Frontal cortex (tissue), 4 donors: ENCODE data around the gene COX7A2. TPM values are rescaled to one million over a fixed set of nuclear protein-coding genes. Genes with fewer than 3 reads are reported as not detected.

Source experiments
- DNase-seq, 2 donors: peaks; one replicate each; pipeline ENCODE4 v3.0.0; 2012; ENCODE audit warnings: low spot score in 2 of 2
- FAIRE-seq: peaks from 2 replicates; lab custom pipeline; 2012; peaks lifted over from hg19 to GRCh38; lab: Jason Lieb, UNC
- total RNA-seq: library from RNA; depleted of rRNA; stranded (reverse); fragments of >200 nt; gene quantifications from one replicate; pipeline ENCODE4 v1.2.3, GENCODE V29; 2014
- donor health status: control.
- donor health status: control.
- donor health status: control.

Gene COX7A2, protein sequence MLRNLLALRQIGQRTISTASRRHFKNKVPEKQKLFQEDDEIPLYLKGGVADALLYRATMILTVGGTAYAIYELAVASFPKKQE
- 247 TPM for total RNA-seq

DNA sequence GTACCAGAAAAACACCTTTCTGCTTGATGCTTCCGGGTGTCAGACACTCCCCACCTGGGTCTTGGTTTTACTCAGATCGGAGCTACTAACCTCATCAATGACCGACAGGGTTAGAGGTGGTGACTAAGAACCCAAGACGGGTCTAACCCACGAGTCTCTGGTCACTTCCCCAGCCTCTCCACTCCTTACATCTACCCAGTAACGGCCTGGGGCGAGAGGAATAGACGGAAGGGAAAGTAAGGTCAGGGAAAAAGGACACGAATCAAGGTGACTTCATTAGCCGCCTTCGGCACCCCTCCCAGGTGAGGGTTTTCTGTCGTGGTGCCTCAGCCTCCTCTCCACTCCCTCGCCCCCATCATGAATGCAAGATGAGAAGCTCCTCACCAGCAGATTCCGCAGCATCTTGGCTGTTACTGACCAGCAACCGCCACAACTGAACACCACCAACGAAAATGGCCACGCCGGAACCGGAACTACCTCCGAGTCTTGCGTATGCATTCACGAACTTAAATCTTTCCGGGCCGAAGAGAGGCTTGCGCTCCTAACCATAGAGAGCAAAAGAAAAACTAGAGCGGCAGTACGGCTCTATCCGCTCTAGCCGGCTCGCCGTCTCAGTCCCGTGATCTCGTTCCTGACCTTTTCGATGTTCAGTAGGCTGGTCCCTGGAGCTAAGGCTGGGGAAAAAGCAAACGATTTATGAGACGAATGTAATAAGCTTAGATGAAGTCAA, at the start of gene COX7A2:
Gene COX7A2, minus strand, starts transcription at position 469 of the 730 bp plus-strand sequence. Its CDS starts 67 bp downstream, at position 402.
- FAIRE-seq (peak; percentile 42), DNase-seq (peak; percentile 49 to 72)

DNA sequence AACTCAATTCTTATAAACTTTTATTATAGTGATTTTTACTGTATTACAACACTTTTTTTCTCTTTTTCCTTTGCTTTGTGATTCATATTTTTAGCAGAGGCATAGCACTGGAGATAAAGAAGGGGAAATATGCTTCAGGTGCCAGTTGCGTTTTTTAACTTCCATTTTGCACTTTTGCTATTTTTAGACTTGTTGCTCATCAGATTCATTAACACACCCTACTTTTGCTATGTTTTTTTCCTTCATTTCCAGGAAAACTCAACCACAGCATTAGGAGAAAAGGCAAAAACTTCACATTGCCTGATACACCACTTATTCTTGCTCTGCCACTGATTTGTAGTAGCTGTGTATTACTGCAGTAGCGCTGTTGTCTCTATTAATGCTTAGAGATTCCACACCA, 49.0 kb upstream of the COX7A2 start:
- no peak for FAIRE-seq

DNA sequence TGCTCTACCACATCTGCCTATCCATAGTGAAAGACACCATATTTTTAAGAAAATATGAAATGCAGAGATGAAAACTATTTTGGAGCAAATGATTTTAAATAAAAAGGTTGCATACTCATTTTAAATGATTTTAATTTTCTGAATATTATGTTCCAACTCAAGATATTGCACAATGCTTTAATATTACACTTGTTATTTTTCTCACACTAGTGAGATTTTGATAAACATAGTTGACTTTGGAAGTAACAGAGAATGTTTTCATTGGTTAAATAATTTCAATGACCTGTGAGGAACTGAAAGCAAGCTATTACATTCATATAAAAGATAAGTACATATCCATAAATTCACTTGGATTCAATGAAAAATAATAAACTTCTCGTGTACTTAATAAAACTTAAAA, 48.1 kb upstream of the COX7A2 start:
- no peak for DNase-seq
- FAIRE-seq, result no peak

More for the DNA sequence above, 49.0 kb upstream of the COX7A2 start:
- DNase-seq, result no peak

DNA sequence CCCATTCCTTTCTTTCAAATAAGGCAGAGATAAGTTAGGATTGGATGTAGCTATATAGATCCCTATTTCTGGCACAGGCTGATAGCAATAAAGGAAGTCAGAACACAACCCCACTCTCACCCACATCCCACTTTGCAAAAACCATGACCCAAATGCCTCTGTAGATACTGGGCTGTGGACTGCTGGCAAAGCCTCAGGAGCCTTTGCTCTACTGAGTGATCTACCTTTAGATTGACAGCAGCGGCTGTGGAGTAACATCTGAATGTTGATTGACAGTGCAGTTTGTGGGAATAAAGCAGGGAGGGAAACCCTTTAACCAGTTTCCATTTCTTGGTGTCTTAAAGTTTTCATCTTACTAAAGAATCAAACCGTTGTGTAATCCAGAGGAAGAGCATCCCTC, 47.7 kb upstream of the COX7A2 start:
- DNase-seq, result no peak
- FAIRE-seq, result no peak

DNA sequence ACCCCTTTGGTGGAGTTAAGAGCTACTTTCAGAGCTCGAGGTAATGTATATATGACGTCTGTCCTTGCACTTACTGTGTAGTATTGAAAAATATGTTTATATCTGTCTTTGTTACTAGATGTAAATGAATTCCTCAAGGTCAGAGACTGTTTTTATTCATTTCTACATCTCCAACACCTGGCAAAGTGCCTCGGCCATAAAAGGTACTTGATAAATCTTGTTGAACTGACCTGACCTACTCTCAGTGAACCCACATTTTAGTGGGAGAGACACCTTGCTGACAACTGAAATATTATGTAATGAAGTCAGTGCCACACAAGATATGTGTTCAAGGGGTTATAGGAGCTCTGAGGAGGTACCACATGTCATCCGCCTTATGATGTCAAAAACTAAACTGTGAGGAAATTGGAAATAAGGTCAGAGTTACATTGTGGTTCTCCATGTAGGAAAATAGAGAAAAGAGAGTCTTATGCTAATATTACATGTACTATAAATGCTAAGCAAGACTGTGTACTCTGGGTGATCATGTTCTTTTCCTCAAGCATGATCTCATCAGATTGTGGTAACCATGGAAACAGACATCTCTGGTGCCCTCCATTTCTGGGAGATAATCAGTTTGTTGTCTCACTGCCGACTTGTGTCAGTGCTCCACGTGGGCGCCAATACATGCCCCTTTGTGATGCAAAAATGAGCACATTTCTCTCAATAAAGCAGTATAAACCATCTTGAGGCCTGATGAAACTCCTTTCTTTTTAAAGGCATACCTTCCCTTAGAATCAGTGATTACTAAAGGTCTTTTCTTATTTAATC, 46.7 kb upstream of the COX7A2 start:
- DNase-seq (peak; percentile 38 to 57), FAIRE-seq (peak; percentile 43)

DNA sequence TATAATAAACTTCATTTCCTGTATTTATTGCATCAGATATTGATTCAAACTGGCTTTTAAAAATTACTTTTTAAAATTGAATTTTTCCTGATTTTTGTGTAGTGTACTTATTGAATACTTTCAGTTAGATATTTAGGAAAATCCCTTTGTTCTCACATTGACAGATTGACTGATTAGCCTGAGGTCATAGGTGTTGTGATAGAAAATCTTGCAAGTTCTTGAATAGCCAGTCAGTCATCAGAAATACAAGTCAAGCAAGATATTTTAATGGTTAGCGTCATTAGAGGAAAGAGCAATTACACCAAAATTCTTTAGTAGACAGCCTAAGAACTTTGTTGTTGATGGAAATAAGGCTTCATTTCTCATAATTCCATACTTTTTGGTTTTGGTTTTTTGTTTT, 44.4 kb upstream of the COX7A2 start:
- FAIRE-seq, result no peak

DNA sequence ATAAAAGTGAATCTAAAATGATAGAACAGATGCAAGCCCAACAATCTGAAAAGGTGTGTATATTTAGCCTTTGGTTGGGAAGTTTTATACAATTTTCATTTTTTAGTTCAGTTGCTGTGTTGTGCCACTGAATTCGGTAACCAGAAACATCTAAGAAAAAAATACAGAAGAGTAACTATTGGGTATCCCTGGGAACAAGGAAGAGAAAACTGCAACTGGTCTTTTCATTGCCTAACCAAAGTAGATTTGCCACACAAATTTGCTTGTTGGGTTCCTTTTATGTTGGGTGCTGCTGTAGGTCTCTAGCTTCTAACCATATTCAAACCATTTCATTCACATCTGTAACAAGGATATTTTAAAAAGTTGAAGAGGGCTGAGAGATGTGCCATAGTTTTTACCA, 43.8 kb upstream of the COX7A2 start:
- no peak for DNase-seq
- FAIRE-seq, result no peak

More for the DNA sequence above, 44.4 kb upstream of the COX7A2 start:
- no peak for DNase-seq

DNA sequence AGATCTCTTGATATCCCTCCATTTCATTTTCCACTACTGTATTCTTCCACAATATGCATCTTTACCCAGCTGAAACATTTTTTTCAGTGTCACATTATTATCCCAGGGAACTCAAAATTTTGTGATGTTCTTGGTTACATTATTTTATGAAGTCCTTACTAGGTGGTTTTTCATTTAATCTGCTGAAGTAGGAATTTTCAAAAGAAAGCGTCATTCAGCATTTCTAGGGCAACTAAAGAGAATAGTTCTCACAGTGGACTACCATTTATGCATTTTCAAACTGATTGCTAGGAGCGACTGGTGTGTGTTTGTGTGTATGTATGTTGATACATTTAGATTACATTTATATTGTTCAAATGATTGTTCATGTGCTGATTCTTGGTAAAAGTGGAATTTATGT, 43.4 kb upstream of the COX7A2 start:
- FAIRE-seq, result no peak
- no peak for DNase-seq

DNA sequence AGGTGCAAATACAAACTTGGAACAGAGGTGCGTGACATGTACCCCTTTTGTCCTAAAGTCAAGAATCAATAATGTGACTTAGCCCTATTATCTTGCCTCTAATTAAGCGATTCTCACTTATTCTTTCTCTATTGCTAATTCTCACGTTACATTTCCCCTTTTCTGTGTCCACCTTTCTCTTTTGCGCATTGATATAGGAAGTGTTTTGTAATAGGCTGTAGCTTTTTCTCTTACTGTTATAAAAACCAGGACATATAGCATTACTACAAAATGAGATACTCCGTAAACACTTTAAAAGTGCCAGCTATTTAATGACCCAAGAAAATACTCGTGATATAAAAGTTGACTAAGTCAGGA, 41.7 kb upstream of the COX7A2 start:
- no peak for FAIRE-seq
- no peak for DNase-seq

DNA sequence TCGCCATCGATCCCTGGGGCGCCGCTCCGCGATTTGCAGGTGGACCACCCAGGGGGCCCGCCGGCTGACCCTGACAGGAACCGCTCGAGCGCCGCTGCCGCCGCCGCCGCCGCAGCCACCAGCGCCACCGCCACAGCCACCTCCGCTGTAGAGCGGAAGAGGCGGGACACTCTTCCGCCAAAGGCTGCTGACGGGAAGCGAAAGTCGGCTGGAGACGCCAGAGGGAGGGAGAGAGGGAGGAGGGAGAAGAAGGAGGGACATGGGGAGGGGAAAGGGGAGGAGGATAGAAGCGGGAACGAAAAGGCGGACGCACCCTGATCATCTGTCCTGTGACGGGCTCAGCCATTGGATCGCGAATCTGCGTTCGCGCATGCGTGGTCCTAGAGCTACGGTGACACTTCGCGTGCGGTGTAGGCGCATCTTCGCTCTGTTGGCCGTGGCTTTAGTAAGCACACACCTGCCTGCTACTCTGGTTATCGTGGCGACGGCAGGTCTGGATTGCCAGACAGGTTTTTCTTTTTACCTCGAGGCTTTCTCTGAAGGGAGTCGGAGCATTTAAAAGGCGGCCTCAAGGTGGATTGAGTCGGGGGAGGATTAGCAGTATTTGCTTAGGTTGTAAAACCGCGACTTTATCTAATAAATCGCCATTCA, 41.2 kb upstream of the COX7A2 start, which contains the start of gene TMEM30A:
Gene TMEM30A, minus strand, starts transcription at position 161 of the 651 bp plus-strand sequence. Its CDS starts 154 bp downstream, at position 7.
- peak; percentile 86 for FAIRE-seq

DNA sequence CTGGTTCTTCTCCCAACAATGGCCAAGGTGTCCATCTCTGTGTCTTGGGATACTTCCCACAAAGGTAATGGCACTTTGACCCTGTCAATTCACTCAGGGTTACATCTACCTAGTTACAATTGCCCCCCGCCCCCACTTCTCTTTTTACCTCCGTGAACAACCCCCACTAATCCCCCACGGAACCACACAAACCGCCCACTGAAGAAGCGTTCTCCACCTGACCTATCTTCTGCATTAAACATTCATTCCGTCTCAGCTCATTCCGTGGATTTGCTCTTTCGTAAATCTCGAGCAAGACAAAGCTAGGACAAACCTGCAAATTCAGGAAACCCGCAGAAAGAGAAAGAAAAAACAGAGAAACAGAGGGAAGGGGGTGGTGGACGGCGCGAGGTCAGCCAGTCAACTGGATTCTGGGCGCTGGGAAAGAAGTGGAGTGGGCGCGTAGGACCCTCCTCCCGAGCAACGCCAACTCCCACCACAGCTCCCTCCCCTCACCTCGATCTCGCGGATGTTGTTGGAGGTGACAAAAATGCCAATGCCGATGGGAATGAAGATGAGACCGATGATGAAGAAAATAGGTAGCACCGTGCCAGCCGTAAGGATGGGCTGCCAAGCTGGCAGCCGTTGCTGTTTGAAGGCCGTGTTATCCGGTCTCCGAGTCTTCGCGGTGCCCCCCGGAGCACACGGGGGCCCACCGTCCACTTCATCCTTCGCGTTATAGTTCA, 40.5 kb upstream of the COX7A2 start:
- no peak for FAIRE-seq
- DNase-seq, result no peak

More for the DNA sequence above, 41.2 kb upstream of the COX7A2 start, which contains the start of gene TMEM30A:
- peak; percentile 93 to 96 for DNase-seq

DNA sequence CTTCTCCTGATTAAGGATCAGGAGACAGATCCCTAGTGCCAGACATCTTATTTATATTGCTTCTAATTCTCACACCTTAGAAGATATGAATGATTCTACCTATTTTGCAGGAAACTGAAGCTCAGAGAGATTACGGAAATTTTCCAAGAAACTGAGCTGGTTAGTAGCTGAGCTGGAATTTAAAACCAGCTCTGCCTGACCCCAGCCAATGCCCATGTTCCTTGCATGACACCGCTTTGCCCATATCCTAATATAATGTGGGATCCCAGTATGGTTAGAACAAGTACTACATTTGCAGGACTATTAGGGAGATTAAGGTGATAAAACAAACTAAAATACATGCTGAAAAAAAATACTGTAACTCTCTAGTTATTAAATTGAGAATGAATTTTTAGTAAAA, 39.1 kb upstream of the COX7A2 start:
- no peak for FAIRE-seq
- no peak for DNase-seq

DNA sequence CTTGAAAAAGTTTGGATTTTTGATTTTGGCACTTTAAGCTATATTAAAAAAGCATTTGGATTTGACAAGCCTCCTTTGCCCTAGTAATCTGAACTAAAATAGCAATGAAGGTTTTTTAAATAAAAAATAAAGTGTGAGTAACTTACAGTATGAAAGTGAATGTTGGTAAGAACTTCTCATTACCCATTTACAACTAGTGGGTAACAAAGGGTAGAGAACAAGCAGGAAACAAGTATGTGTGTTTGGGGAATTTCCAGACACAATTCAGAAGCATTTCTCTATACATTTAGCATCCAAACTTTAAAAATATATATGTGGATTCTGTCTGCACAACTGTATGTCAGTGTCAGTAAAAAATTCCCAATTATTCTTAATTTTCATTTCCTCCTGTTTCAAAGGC, 38.1 kb upstream of the COX7A2 start:
- no peak for FAIRE-seq
- DNase-seq, result no peak

DNA sequence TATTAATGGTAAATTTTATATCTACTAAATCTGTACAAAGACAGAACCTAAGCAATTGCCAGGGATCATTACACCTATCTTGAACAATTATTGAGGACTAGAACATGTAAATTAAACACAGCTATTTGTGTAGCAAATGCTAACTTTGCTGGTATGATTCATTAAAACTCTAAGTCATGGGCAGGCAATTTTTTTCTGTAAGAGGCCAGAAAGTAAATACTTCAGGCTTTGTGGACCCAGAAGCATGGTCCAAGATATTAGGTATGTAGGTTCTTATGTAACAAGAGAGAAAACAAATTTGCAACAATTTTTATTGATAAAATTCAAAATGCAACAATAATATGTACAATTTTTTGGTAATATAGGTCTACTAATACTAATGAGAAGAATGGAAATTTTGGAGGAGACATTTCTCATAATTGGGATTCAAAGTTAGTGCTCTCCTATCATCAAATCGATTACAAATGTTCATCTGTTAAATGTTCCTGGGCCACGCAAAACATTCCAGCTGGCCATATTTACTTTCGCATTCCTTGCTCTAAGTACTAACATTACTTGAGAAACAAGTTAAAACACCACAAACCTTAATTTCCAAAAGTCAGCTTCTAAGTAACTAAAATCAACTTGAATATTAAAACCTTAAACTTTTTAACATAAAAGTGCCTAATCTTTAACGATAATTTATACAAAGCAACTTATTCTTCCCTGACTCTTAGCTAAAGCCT, 36.7 kb upstream of the COX7A2 start:
- FAIRE-seq (no peak), DNase-seq (no peak)

DNA sequence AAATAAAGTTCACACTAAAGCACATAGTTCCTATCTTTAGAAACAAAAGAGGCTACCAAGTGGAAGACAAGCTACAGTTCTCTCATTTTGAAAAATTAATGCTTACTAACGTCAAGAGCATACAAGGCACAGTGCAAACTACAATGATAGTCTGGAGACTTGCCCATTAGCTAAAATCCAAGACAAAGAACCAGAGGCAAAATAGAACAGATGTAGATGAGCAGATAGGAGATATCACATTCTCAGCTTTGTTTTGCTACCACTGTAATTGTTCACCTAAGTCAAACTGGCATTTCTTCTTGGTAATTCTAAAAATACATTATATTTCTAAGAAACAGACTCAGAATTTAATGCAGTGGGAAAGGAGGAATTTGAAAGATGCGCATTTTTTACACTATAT, 35.8 kb upstream of the COX7A2 start:
- DNase-seq (no peak), FAIRE-seq (no peak)

DNA sequence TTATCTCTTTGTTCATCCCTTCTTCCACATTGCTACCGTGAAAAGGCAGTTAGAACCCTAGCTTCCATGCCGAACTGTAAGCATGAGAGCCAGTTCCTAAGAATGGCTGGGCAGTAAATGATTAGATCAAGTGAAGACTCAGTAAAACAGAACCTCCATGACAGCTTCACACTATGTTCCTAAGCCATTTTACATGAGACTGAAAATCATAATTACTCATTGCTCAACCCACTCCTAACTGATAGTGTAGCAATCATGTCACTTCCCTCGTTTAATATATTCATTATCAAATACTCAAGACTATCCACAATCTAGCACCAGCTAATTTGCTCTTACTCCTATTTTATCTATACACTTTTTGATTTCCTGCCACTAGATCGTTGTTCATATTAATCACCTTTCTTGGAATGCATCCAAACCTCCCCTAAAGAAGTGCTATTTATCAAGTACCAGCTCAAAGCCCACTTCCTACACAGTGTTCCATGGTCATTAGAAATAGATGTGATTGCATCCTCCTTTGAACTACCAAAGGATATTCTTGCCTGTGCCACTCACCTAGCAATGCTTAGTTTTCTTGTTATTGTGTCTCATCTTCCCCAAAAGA, 35.0 kb upstream of the COX7A2 start:
- no peak for DNase-seq
- no peak for FAIRE-seq

DNA sequence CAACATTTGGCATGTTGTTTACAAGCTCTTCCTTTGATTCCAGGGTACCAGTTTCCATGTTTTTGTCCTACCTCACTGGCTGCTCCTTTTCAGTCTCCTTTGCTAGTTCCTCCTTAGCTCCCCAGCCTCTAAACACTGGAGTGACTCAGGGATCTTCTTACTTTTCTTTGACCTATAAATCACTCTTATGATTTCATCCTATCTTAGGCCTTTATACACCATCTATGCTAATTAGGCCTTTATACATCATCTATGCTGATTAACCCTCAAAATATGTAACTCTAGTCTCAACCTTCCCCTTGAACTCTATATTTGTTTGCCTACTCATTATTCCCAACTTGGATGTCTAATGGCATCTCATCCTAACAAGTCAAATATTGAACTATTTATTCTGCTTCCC, 31.5 kb upstream of the COX7A2 start:
- FAIRE-seq (no peak), DNase-seq (no peak)

DNA sequence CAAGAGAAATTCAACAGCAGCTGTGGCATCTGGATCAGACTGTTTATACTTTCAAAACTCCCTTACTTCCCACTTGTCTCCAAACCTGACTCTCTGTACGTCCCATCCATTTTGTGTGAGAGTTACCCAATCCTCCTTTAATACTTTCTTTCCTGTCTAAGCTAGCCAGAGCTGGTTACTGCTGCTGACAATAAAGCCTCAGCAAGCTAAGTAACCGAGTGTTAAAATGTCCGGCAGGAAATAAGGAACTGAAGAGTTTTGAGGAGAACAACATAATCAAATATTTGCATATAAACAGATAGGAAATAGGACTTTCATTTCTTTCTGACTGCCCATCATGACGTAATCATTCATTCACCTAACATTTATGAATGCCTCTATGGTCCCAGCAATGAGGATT, 29.4 kb upstream of the COX7A2 start:
- DNase-seq (no peak), FAIRE-seq (no peak)
